K562 (cell line): Measurements from ENCODE around the gene MYBPHL. TPM values are rescaled to one million over a fixed set of nuclear protein-coding genes. Genes with fewer than 3 reads are reported as not detected.

Experiments
- ATF1 ChIP-seq, 2 experiments: fragments of 450-650 bp in 1 of 2; IDR thresholded peaks; 2 replicates each; pipeline ENCODE4 v1.6.1; 2016; ENCODE audit warnings: missing compliant biosample characterization in 1 of 2, missing genetic modification characterization in 1 of 2
- CCAR2 ChIP-seq: fragments of 200-400 bp; formaldehyde crosslinking; IDR thresholded peaks from 2 replicates; pipeline ENCODE4 v1.6.1; 2017; ENCODE audit warnings: mild to moderate bottlenecking, low read depth, low read length
- CHCHD3 ChIP-seq: fragments of 250-450 bp; sonication (Bioruptor Pico); IDR thresholded peaks from 2 replicates; pipeline ENCODE4 v2.1.2; 2022; ENCODE audit warnings: mild to moderate bottlenecking
- DNMT1 ChIP-seq: fragments of 450-650 bp; IDR thresholded peaks from 2 replicates; pipeline ENCODE4 v1.6.1; 2016; ENCODE audit warnings: antibody characterized with exemption, mild to moderate bottlenecking
- FOXK2 ChIP-seq, 2 experiments: fragments of 450-650 bp; IDR thresholded peaks in 1 of 2; conservative IDR thresholded peaks in 1 of 2; 2 replicates each; pipeline ENCODE4 v1.6.1; 2016; ENCODE audit warnings: low read depth in 2 of 2, mild to moderate bottlenecking in 1 of 2
- JUNB ChIP-seq: fragments of 450-650 bp; formaldehyde crosslinking; conservative IDR thresholded peaks from 2 replicates; pipeline ENCODE4 v1.4.0; 2020; ENCODE audit warnings: mild to moderate bottlenecking
- MAFF ChIP-seq: IDR thresholded peaks from 2 replicates; pipeline ENCODE4 v1.6.1; 2012; ENCODE audit warnings: low read length, improper control_type of control experiment
- MAZ ChIP-seq, 2 experiments: fragments of 450-650 bp in 1 of 2; sonication (generic) in 1 of 2; formaldehyde crosslinking; IDR thresholded peaks in 1 of 2; conservative IDR thresholded peaks in 1 of 2; 2 replicates each; pipeline versions ENCODE4 v1.4.0 to v1.5.0; 2020; ENCODE audit warnings: mild to moderate bottlenecking in 1 of 2, missing genetic modification reagents in 1 of 2
- NFRKB ChIP-seq: fragments of 450-650 bp; IDR thresholded peaks from 2 replicates; pipeline ENCODE4 v1.6.1; 2016; ENCODE audit warnings: low read depth
- NFYB ChIP-seq: IDR thresholded peaks from 2 replicates; pipeline ENCODE4 v1.6.1; 2011; ENCODE audit warnings: mild to moderate bottlenecking, moderate library complexity; ENCODE audit not compliant: insufficient read length; ENCODE audit errors: extremely low read depth
- NRF1 ChIP-seq, 2 experiments: fragments of 450-650 bp; IDR thresholded peaks in 1 of 2; conservative IDR thresholded peaks in 1 of 2; 2 replicates each; pipeline ENCODE4 v1.6.1; 2014; ENCODE audit warnings: mild to moderate bottlenecking in 2 of 2
- SRF ChIP-seq, 2 experiments: fragments of 250-450, 450-650 bp in 1 of 2; sonication (Bioruptor Pico) in 1 of 2; sonication (generic) in 1 of 2; formaldehyde crosslinking; IDR thresholded peaks; 2 replicates each; pipeline versions ENCODE4 v1.5.0 to v1.5.1; 2020 to 2022; ENCODE audit warnings: mild to moderate bottlenecking in 1 of 2, missing genetic modification reagents in 1 of 2
- ZNF79 ChIP-seq: fragments of 250-450 bp; sonication (Bioruptor Pico); IDR thresholded peaks from 2 replicates; pipeline ENCODE4 v1.4.0; 2020; ENCODE audit warnings: low read depth, mild to moderate bottlenecking, moderate library complexity
- polyA plus RNA-seq, 8 experiments: library from polyadenylated mRNA; depleted of rRNA in 4 of 8; stranded (reverse) in 5 of 8; unstranded in 3 of 8; fragments of >200 nt; fragmentation: Nextera tagmentation in 2 of 8; fragmentation: Illumina TruSeq in 1 of 8; extraction: Ambion mirVana in 2 of 8; extraction: Trizol in 1 of 8; gene quantifications; 2 replicates each; pipeline versions ENCODE4 v1.2.1 to v1.2.3, GENCODE V29; 2011 to 2014; ENCODE audit warnings: inconsistent platforms in 1 of 8, missing spikeins in 1 of 8
- total RNA-seq, 7 experiments: library from RNA; depleted of rRNA in 6 of 7; stranded (reverse); fragments of >200 nt in 6 of 7; fragmentation: Illumina TruSeq in 2 of 7; extraction: Trizol in 2 of 7; gene quantifications; 2 replicates each; pipeline versions ENCODE4 v1.2.1 to v1.2.3, GENCODE V29; 2011 to 2021; ENCODE audit warnings: low replicate concordance in 1 of 7
- TF ChIP-seq, protein P1 (sequence below), 2 experiments: IDR thresholded peaks; 2 replicates each; pipeline ENCODE4 v1.6.1; 2012; ENCODE audit warnings: improper control_type of control experiment in 2 of 2, low read depth in 2 of 2, low read length in 2 of 2, borderline replicate concordance in 1 of 2
- TF ChIP-seq, protein P2 (sequence below): fragments of 450-650 bp; formaldehyde crosslinking; conservative IDR thresholded peaks from 2 replicates; pipeline ENCODE4 v1.4.0; 2022; ENCODE audit warnings: mild to moderate bottlenecking, missing genetic modification characterization
- TF ChIP-seq, protein P3 (sequence below): IDR thresholded peaks from 3 replicates; pipeline ENCODE4 v1.6.1; 2011; ENCODE audit warnings: borderline replicate concordance, mild to moderate bottlenecking; ENCODE audit not compliant: insufficient read length, insufficient read depth
- TF ChIP-seq, protein P4 (sequence below): fragments of 200-800 bp; sonication (Bioruptor generic); IDR thresholded peaks from 2 replicates; pipeline ENCODE4 v1.6.1; 2017; ENCODE audit warnings: missing genetic modification characterization, missing compliant biosample characterization
- TF ChIP-seq, protein P5 (sequence below): fragments of 250-450 bp; sonication (Bioruptor Pico); IDR thresholded peaks from 2 replicates; pipeline ENCODE4 v1.8.0; 2022; ENCODE audit warnings: inconsistent platforms

The MYBPHL gene
- total and polyA plus RNA-seq, 9 of the 15 experiments (the other 6 are each of a cell fraction or from before 2014, with no cell fraction given) = 0.20 to 1.9 (median 0.33) TPM

DNA sequence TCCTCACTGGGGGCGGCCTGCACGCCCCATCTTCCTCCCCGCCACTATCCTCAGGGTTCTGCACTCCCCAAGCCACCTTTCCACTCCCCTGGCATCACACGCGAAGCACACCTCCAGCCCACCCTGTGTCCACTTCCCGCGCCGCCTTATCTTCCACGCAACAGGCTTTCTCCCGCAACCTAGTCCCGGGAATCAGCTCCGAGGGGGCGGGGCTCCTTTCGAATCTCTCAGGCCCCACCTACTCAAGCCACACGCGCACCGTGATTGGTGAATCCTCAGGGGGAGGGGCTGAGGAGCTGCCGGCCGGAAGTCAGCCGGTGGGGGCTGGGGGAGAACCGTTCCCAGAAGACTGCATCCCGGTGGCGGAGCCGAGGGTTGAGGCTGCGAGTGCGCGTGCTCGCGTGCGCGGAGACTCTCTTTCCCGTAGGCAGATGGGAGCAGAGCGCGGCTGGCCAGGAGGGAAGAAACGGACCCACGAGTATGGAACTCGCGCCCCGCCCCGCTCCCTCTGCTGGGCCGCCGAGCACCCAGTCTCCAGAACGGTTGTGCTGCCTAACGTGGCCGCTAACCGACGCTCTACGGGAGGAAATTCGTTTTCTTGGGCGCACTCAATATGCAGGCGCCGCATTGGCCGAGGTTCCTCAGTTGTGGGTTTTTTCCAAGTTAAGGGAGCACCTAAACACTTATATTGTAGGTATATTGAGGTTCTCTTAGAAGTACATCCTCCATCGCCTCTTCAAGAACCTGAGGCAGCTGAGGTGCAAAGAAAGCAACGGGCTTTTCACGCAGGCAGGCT lies 23.7 kb downstream of the MYBPHL start, which contains the start of gene PSRC1 (continued):
- peak; percentile 24 for TF ChIP-seq NFYB
- peak; percentile 99 to 100 for TF ChIP-seq MAZ (CRISPR knock-in tag; conservative IDR thresholded peaks at IDR 0.05 in 1 of 2, IDR thresholded peaks at IDR 0.05 in 1 of 2)
- TF ChIP-seq MAFF = no peak
- peak in 1 of 2 experiments; percentile 41; a peak in 1 of 4 replicates for TF ChIP-seq FOXK2 (conservative IDR thresholded peaks at IDR 0.05 in 1 of 2, IDR thresholded peaks at IDR 0.05 in 1 of 2; ENCODE audit: low read depth in 2 of 2)
- no peak for TF ChIP-seq CCAR2
- peak; percentile 95 for TF ChIP-seq NRF1 (conservative IDR thresholded peaks at IDR 0.05 in 1 of 2, IDR thresholded peaks at IDR 0.05 in 1 of 2)
- peak in 1 of 2 experiments; percentile 47; a peak in 1 of 4 replicates for TF ChIP-seq SRF (CRISPR knock-in tag; IDR thresholded peaks at IDR 0.05)
- TF ChIP-seq NFRKB = peak; percentile 86
- TF ChIP-seq, protein P1, sequence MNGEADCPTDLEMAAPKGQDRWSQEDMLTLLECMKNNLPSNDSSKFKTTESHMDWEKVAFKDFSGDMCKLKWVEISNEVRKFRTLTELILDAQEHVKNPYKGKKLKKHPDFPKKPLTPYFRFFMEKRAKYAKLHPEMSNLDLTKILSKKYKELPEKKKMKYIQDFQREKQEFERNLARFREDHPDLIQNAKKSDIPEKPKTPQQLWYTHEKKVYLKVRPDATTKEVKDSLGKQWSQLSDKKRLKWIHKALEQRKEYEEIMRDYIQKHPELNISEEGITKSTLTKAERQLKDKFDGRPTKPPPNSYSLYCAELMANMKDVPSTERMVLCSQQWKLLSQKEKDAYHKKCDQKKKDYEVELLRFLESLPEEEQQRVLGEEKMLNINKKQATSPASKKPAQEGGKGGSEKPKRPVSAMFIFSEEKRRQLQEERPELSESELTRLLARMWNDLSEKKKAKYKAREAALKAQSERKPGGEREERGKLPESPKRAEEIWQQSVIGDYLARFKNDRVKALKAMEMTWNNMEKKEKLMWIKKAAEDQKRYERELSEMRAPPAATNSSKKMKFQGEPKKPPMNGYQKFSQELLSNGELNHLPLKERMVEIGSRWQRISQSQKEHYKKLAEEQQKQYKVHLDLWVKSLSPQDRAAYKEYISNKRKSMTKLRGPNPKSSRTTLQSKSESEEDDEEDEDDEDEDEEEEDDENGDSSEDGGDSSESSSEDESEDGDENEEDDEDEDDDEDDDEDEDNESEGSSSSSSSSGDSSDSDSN (IDR thresholded peaks at IDR 0.05; ENCODE audit: borderline replicate concordance in 1 of 2, low read depth in 2 of 2, low read length in 2 of 2) = peak in 1 of 2 experiments; percentile 87; a peak in 2 of 4 replicates
- peak; percentile 71; the same call in 1 of the 2 replicates for TF ChIP-seq CHCHD3 (CRISPR knock-in tag)
- no peak for TF ChIP-seq ZNF79 (CRISPR knock-in tag)
- TF ChIP-seq, protein P2, sequence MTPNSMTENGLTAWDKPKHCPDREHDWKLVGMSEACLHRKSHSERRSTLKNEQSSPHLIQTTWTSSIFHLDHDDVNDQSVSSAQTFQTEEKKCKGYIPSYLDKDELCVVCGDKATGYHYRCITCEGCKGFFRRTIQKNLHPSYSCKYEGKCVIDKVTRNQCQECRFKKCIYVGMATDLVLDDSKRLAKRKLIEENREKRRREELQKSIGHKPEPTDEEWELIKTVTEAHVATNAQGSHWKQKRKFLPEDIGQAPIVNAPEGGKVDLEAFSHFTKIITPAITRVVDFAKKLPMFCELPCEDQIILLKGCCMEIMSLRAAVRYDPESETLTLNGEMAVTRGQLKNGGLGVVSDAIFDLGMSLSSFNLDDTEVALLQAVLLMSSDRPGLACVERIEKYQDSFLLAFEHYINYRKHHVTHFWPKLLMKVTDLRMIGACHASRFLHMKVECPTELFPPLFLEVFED (CRISPR knock-in tag) = 0 out of 2 replicates have a peak, but pooled peaks have one; percentile 15
- TF ChIP-seq, protein P3, sequence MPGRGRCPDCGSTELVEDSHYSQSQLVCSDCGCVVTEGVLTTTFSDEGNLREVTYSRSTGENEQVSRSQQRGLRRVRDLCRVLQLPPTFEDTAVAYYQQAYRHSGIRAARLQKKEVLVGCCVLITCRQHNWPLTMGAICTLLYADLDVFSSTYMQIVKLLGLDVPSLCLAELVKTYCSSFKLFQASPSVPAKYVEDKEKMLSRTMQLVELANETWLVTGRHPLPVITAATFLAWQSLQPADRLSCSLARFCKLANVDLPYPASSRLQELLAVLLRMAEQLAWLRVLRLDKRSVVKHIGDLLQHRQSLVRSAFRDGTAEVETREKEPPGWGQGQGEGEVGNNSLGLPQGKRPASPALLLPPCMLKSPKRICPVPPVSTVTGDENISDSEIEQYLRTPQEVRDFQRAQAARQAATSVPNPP = no peak
- no peak; the same call in 1 of the 2 replicates for TF ChIP-seq DNMT1
- TF ChIP-seq, protein P4, sequence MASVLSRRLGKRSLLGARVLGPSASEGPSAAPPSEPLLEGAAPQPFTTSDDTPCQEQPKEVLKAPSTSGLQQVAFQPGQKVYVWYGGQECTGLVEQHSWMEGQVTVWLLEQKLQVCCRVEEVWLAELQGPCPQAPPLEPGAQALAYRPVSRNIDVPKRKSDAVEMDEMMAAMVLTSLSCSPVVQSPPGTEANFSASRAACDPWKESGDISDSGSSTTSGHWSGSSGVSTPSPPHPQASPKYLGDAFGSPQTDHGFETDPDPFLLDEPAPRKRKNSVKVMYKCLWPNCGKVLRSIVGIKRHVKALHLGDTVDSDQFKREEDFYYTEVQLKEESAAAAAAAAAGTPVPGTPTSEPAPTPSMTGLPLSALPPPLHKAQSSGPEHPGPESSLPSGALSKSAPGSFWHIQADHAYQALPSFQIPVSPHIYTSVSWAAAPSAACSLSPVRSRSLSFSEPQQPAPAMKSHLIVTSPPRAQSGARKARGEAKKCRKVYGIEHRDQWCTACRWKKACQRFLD (CRISPR knock-in tag) = peak; percentile 90
- no peak for TF ChIP-seq JUNB
- TF ChIP-seq, protein P5, sequence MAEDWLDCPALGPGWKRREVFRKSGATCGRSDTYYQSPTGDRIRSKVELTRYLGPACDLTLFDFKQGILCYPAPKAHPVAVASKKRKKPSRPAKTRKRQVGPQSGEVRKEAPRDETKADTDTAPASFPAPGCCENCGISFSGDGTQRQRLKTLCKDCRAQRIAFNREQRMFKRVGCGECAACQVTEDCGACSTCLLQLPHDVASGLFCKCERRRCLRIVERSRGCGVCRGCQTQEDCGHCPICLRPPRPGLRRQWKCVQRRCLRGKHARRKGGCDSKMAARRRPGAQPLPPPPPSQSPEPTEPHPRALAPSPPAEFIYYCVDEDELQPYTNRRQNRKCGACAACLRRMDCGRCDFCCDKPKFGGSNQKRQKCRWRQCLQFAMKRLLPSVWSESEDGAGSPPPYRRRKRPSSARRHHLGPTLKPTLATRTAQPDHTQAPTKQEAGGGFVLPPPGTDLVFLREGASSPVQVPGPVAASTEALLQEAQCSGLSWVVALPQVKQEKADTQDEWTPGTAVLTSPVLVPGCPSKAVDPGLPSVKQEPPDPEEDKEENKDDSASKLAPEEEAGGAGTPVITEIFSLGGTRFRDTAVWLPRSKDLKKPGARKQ = no peak
- TF ChIP-seq ATF1 (CRISPR knock-in tag; IDR thresholded peaks at IDR 0.05) = no peak
- TF ChIP-seq ATF1 (tag; IDR thresholded peaks at IDR 0.05) = peak; percentile 69
